HG03039 (cell line): Measurements from ENCODE around the gene RTEL1.

ENCODE experiments used
- ATAC-seq: cut with Tn5 transposase; IDR thresholded peaks from one replicate; pipeline ENCODE4 v1.9.1; 2021; ENCODE audit warnings: mild to moderate bottlenecking, moderate library complexity; ENCODE audit not compliant: unreplicated experiment

Gene RTEL1

GRCh38 chr20:63738687-63739129, 80.6 kb downstream of the RTEL1 start:
- ATAC-seq: no peak

GRCh38 chr20:63739130-63740069, 81.3 kb downstream of the RTEL1 start, which contains the start of gene SLC2A4RG:
SLC2A4RG (plus strand) TSS chr20:63739776; CDS start chr20:63739913, 137 bp downstream.
- ATAC-seq: peak; percentile 32

GRCh38 chr20:63740070-63740626, 82.0 kb downstream of the RTEL1 start:
- peak; percentile 11 for ATAC-seq

GRCh38 chr20:63740627-63741353, 82.7 kb downstream of the RTEL1 start:
- no peak for ATAC-seq

GRCh38 chr20:63741354-63741675, 83.2 kb downstream of the RTEL1 start:
- ATAC-seq: no peak

GRCh38 chr20:63741676-63742380, 83.7 kb downstream of the RTEL1 start:
- no peak for ATAC-seq

GRCh38 chr20:63742381-63743024, 84.4 kb downstream of the RTEL1 start:
- ATAC-seq: no peak

GRCh38 chr20:63743210-63743970, 85.3 kb downstream of the RTEL1 start:
- no peak for ATAC-seq

GRCh38 chr20:63744158-63744557, 86.0 kb downstream of the RTEL1 start:
- no peak for ATAC-seq

- no peak for ATAC-seq
Measured at GRCh38 chr20:63744574-63745423, 86.7 kb downstream of the RTEL1 start.

GRCh38 chr20:63745424-63745805, 87.3 kb downstream of the RTEL1 start:
- no peak for ATAC-seq
